RPMI7951 (cell line): ENCODE results near the gene FMN1. TPM values are rescaled to one million over a fixed set of nuclear protein-coding genes. Genes with fewer than 3 reads are reported as not detected.
"Not testable (repeated sequence)": the region's sequence is repeated elsewhere in the genome, so short reads cannot be mapped to it uniquely, and the experiment has no call there.

Source experiments
- DNase-seq: peaks from one replicate; pipeline ENCODE4 v3.0.0-alpha.2; 2012; ENCODE audit warnings: low read depth
- total RNA-seq: library from RNA; depleted of rRNA; stranded (reverse); fragments of >200 nt; shearing (Covaris generic); gene quantifications from 2 replicates; pipeline ENCODE4 v1.2.3, GENCODE V29; 2014

The FMN1 gene
- total RNA-seq, 1 experiment from 2014 or later = 5.0 TPM

DNA sequence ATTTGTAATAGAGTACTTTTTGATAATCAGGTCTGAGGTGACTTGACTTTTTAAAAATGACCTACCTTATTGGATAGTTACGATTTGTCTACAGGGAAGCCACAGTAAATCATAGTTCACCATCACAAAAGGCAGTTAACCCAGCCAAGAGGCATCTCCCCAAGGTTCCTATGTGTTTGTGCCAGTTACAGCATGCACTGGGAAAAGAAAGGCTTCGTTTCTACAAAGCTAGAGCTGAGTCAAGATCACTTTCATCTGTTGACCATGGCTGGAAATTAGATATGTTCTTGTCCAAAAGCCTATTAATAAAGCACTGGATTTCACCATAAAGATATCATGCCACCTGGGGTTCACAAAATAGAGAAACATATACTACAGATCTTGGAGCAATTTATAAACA, 336.8 kb downstream of the FMN1 start:
- DNase-seq = no peak

DNA sequence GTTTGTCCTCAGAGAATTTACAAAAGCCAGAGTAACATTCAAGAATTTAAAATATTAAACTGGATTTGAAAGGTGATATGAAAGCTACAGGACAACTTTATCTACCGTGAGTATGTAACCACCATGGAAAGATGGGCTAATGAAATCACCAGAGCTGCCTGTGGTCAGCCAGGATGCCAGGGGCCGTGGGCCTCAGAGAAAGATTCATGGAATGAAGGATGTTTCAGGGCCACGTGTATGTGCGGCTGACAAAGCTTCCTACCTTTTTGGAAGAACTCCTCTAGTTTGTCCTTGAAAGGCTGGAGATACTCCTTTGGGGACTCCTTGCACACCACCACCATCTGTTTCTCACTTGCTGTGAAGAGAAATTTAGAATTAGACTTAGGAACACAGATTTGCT, 337.8 kb downstream of the FMN1 start:
- peak; percentile 84 for DNase-seq

DNA sequence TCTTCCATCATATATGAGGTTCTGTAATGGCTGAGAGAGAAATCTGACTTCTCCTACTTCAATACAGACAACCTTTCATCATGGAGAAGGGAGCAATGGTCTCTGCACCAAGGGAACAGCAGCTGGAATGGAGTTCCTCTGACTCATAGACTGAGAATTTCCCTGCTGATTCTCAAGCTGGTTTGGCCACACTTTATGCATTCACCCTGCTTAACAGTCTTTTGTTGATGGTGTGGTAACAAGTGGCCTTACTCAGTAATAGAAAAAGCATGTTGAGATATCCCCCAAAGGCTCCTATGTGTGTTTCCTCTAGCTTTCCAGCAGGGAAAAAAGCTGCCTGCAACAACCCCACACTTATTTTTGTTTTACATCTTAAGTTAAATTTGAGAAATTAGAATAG, 338.6 kb downstream of the FMN1 start:
- DNase-seq = peak; percentile 99

DNA sequence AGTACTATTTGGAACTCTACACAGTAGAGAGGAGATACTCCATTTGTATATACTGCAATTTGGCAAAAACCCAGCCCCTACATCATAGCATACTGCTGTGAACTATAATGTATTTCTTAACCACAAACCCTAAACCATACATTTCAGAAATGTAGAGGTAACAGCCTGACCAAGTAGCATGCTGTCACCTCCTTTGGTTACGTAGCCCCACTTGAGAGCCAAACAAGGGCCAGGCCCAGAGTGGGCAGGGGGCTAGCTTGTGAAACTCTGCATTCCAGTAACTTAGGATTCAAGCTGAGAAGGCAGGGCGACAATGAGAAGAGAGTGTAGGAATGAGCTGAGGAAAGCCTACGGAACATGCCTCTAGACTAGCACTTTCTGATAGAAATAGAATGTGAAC, 340.9 kb downstream of the FMN1 start:
- no peak for DNase-seq

DNA sequence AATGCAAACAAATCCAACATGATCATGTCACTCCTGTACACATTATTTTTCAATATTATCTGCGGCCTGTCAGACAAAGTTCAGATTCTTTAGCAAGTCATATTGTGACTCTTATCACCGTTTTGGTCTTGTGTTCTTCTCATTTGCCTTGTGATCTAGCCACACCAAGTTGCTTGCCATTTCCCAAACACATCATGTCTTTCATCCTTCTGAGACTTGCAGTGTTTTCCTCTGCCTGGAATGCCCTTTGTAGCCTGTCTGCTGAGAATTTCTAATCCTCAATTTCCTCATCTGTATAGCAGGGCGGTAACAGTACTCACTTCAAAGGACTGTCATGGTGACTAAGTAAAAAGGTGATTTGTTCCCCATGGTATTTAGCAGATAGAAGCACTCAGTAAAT, 341.7 kb downstream of the FMN1 start:
- DNase-seq = no peak

DNA sequence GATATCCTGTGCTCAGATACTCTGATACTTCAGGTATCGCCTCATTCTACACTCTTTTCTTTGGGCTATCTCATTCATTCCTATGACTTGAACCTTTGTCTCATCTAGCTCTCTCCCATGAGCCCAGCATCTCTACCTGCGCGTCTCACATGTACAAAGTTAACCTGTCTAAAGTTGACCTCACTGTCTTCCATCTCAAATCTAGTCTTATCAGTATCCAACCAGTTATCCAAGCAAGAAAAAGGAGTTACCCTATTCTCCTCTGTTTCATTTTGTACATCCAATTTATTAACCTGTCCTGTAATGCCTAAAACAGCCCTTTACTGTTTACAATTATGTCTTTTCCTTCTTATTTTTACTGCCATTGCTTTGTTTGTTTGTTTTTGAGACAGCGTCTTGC, 342.5 kb downstream of the FMN1 start:
- no peak for DNase-seq

DNA sequence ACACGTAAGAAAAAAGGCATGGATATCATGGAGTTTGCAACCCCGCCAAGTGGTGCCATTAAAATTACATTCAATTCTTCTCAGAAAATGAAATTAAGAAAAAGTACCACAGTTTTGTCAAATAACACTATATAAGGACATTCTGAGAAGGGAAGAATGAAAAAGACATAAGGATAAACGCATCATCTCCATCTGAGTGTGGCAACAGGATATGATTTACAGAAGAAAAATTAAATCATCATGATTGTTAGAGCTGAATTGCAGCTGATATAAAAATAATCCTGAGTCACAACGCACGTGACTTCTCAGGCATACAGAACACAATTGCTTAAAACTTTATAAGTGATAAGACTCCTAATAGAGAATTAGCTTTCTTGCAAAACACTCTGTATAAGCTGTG, 342.9 kb downstream of the FMN1 start:
- DNase-seq = peak; percentile 61

DNA sequence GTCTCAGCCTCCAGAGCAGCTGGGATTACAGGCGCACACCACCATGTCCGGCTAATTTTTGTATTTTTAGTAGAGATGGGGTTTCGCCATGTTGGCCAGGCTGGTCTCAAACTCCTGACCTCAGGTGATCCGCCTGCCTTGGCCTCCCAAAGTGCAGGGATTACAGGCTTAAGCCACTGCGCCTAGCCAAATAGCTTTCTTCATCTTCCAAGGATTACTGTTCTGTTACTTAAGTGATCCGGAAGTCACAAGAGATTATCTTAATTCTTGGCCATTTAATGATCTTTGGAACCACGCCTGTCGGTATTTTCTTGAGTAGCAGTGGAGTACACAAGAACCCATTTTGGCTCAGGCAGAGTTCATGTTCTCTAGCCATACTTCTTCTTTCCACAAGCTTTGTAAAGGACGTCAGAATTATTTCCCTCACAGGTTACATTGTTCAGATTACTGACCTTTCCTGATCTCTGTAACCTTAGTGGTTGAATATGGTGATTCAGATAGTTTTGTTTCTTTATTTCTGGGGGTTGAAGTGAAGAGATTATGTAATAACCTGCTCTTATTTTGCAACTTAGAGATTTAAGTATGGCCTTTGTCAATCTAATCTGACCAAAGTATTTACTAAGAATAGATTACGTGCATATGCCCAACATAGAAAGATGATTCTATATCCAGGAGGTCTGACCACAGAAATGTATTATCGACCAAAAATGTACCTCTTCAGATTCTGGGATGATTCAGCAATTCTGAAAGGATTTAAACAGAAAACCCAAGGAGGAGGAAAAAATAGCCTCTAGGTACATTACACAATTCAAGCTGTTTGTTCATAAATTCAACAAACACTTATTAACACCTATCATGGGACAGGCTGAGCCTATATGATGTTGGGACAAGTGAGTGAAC, 344.5 kb downstream of the FMN1 start:
- peak; percentile 96 for DNase-seq

DNA sequence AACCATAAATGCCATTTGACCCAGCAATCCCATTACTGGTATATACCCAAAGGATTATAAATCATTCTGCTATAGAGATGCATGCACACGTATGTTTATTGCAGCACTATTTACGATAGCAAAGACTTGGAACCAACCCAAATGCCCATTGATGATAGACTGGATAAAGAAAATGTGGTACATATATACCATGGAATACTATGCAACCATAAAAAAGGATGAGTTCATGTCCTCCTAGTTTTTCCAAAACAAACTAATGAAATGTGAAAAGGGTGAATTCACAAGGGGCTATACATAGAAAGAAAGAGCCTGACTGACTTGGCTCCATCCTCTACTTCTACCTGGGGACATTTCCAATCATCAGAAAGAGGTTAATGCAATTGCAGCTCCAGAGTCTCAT, 347.8 kb downstream of the FMN1 start:
- DNase-seq = not testable (repeated sequence)

DNA sequence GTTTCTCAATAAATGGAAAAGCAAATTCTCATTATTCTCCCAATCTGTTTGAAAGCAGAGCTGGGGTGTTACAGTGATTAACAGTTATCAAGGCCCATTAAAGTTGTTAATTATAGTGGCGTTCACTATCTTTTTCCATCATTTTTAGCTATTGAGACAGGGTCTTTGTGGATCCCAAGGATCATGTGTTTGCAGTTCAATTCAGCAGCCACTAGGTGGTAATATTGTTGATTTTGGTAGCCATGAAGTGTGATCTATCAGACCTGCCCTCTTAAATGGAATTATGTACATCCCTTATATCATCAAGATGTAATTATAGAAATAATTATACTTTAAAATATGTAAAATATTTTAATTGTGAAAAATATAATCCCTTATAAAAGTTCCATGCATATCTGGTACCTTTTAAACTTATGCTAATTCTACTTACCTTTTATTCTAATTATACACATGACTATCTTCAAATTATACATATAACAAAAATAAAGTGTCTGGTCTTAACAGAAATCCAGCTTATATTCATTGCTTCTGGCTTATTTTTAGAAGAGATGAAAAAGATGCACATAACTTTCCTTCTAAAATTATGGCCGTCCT, 350.3 kb downstream of the FMN1 start:
- peak; percentile 58 for DNase-seq

DNA sequence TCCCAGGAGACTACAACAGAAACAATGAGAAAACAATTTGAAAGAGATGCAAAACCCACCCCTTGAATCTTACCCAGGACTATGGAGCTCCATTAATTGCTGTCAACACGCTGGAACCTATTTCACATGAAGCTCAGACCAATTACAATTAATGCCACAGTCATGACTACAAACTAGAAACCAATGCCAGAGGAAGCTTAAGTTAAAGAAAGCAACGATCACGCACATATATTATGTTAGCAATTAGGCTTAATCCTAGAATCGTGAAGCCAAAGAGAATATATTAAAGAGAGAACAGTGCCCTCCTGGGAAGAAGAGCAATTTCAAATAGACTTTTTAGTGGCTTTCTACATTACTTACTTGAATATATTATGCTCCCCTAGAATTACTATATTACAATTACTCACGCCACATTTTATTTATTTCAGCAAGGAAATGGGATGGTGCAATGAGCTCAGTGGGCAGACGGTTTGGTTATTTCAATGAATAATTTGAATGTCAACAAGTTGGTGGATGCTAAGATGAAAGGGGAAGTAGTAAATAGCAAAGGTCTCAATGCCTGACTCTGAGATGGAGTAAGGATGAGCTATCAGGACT, 351.2 kb downstream of the FMN1 start:
- no peak for DNase-seq

DNA sequence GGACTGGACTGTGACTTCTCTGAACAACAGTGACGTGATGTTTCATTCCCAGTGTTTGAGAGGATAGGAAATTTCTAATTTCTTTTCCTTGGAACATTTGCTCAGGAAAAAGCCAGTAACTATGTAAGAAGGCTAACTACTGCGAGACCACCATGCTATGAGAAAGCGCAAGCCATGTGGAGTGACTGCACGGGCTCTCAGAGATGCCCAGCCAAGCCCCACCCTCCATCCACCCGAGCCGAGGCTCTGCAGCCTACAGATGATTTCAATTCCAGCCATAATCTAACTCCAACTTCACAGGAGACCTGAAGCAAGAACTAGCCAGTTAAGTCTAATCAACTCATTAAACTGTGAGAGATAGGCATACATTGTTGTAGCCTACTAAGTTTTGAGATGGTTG, 352.4 kb downstream of the FMN1 start:
- DNase-seq = no peak

DNA sequence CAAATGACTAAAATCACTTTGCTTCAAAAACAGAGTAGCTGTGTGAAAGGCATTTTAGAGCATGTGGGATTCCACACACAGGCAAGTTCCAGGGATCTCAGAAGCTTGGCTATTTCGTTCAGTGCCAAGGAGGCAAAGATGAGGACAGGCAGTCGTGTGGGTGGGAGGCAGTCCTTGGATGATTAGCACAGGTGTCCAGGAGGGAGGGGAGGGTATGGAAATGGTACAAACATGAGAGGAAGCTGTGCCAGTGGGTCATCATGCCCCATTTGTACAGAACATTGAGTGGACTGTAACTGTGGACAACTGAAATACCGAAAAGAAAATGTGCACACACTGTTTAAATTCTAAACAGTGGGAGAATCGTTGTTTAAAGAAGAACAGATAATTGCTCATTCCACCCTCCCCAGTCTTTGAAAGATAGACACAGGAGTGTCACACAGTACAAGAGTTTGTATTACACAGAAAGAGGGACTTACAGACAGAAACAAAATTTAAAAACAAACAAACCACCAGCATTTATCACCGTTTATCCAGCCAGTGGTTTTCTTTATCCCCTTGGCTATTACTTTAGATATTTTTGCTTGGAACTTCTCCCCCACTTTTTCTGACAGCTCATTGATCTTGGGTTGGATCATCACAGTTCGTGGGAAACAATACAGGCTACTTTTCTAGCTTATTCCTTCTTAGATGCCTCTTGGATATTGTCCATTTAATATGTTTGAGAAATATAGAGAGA, 353.8 kb downstream of the FMN1 start:
- DNase-seq = peak; percentile 50

DNA sequence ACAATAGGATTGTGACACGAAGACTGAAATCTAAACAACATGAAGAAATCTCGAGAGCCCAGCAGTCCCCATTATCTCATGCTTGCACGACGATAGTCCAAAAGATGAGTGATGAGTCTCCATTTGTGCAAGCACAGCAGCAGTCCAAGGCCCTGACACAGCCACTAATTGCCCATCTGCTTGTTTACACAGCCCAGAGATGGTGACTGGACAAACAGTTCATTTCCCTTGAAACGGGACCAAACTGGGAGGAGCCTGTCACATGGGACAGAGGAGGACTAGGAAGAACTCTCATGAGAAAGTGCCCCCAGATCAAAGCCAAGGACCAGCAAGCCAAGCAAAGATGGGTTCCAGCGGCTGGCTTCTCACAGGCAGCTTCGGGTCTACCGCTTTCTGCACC, 355.7 kb downstream of the FMN1 start:
- DNase-seq = peak; percentile 96

DNA sequence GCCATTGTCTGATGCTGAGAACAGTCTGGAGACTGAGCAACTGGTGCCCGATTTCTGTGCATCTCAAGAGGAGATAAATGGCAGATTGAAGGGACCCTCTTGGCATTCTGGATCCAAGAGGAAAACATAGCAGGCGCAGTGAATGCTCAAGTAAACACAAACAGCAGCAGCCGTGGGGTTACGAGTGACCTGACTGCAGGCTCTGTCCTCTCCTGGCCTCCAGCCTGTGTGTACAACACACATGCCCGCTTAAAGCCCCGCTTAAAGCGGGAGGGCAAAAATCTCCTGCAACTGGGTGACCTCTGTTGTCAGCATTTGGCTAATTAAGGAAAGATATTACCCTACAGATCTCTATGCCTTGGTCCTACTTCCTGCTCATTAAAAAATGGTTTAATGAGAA, 356.2 kb downstream of the FMN1 start:
- DNase-seq = no peak

DNA sequence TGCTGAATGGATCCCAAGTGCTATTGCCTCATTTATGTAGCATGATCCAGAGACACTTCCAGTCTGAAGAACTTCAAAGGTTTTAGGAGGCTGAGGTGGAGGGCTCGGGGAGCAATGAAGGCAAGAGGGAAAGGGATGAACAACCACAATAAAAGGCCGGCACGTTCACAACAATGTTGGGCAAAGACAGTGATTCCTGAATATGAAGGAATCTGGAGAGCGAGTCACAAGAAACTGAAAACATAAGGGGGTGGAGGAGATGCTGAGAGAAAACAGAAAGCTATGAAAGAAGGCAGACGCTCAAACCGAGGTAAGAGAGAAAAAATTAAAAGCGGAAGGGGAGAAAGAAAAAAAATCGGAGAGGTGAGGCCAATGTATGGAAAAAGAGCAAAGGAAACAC, 356.6 kb downstream of the FMN1 start:
- DNase-seq = no peak

DNA sequence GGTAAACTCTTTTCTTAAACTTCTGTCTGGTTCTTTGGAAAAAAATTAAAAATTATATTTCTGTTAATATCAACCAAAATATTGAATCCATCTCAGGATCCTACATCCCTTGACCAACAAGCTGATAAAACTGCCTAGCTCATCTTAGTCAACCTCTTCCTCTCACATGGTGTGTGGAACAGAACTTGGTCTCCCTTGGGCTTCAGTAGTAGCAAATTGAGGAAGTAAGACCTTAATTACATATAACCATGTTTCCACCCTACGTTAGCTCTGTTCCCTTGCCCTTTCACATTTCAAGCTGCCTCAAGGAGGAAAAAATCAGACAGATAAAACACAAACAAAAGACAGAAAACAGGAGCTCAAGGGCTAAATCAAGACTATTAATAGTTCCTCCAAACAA, 360.4 kb downstream of the FMN1 start:
- DNase-seq = no peak

DNA sequence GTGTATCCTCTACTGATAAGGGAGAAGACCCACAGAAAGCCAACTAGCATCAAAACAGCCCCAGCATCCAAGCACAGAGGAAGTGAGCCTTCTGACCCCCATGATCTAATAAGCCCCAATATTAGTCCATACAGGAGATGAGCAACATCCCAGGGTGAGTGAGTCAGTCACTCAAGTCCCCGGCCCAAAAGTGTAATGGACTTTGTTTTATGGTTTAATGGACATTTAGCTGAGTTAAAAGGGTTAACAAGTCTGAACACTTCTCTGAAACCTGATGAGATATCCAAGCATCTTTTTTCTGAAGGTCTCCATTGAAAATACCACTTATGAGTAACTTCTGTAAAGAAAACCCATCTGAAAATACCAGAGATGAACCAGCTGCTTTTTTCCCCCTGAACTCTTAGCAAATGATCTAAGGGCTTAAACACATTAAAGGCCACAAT, 361.1 kb downstream of the FMN1 start:
- DNase-seq = peak; percentile 45

DNA sequence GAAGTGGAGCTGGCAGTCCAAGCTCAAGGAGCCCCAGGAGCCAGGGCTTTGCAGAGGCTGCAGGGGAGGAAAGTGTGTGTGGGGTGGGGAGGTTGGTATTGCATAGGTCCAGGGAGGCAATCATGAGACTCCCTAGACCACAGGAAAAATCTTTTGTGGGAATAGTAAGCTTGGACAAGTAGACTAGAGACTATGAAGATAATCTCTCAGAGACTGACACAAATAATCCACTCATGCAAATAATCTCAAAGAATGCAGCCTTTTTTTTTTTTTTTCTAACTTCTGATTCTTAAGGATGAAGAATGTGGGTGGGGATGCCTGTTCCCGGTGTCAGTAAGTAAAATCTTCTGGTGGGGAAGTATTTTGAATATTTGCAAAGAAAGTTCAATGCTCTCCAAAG, 363.0 kb downstream of the FMN1 start:
- no peak for DNase-seq

DNA sequence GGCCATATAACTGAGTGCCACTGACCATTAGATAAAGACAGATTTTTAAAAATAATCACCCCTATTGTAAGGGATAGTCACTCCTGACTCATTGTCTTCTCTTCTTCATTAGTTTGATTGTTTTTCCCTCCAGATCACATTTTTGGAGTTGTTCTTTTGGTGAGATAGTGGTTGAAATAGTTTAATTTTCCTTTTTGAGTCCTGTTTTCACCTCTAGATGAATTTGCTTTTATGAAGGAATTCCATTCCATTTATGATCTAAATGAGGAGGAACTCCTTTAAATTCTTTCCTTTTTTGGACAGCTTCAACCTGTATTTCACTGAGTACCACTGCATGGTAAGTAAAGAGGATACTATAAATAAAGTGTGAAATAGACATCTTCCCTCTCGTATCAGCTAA, 364.3 kb downstream of the FMN1 start:
- DNase-seq = no peak

DNA sequence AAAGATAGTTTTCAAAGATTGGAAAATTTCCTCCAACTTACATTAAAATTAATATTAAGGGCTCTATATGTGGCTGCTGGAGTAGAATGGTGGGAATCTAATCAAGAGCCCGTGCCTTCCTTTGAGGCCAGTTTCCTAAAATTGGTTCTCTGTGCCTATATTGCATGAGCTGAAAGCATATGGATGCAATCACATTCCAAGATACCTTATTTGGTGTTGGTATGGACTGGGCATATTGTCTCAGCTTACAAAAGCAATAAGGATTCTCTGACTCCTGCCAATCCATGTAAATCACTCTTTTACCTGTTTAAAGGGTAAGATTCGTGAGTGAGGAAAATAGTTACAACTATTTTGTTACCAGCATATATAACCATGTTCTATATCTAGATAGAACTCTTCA, 365.1 kb downstream of the FMN1 start:
- peak; percentile 27 for DNase-seq

DNA sequence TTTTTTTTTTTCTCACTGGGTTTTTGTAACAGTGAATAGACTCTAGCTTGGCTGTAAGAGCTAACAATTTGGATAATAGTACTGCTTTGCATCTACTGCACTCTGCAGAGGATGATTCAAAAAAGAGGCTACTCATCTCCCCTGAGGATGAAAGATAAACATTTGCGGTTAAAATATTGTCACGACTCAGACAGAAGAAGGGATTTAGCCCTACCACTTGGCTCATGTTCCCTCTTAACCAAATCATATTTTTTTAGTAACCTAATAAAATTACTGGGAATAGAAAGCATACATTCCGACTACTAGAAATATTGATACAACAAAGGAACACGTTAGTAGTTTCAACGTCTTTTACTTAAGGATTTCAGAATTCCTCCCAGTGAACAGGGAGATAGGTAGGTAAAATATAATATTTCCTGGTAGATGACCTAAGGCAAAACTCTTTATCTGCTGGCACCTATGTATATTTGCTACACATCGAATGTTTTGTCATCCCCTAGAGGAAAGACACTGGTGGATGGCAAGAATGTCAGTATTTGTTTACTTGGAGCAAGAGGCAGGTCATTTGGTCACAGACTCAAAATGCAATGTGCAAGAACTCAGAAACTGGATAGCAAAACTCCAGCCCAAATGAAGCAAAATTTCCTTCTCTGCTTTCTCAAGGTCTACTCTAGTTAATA, 365.9 kb downstream of the FMN1 start:
- peak; percentile 95 for DNase-seq
